HL-60 (cell line): ENCODE results near the gene HK1.

Experiments
- DNase-seq, 2 experiments: peaks; one replicate each; pipeline ENCODE4 v3.0.0-alpha.2; 2010 to 2020; ENCODE audit warnings: low read depth in 1 of 2, low spot score in 1 of 2
- H3K27ac ChIP-seq: fragments of 250-450 bp; sonication (Bioruptor Pico); replicated peaks from 2 replicates; pipeline ENCODE4 v1.5.1; 2020; ENCODE audit warnings: mild to moderate bottlenecking, moderate library complexity
- H3K27me3 ChIP-seq: fragments of 250-450 bp; sonication (Bioruptor Pico); 2 replicates; pipeline ENCODE4 v1.5.1; 2021; ENCODE audit warnings: mild to moderate bottlenecking, moderate library complexity; ENCODE audit not compliant: insufficient read depth, poor library complexity, severe bottlenecking
- H3K4me3 ChIP-seq: replicated peaks from 2 replicates; pipeline ENCODE4 v1.5.1; 2011; ENCODE audit warnings: mild to moderate bottlenecking, control low read depth, low read length; ENCODE audit not compliant: insufficient read depth
- CTCF ChIP-seq: IDR thresholded peaks from one replicate; pipeline ENCODE4 v1.5.1; 2011; ENCODE audit warnings: low read length, control low read depth, inconsistent platforms; ENCODE audit not compliant: insufficient read depth
- GABPA ChIP-seq: IDR thresholded peaks from 2 replicates; pipeline ENCODE4 v1.6.1; 2012; ENCODE audit warnings: low read depth
- POLR2AphosphoS5 ChIP-seq: IDR thresholded peaks from 2 replicates; pipeline ENCODE4 v1.6.1; 2012; ENCODE audit warnings: low read depth
- REST ChIP-seq: IDR thresholded peaks from 2 replicates; pipeline ENCODE4 v1.6.1; 2012; ENCODE audit warnings: low read depth; ENCODE audit not compliant: insufficient replicate concordance
- SPI1 ChIP-seq: IDR thresholded peaks from 2 replicates; pipeline ENCODE4 v1.6.1; 2012; ENCODE audit warnings: low read depth, mild to moderate bottlenecking, borderline replicate concordance

HK1 gene

GRCh38 chr10:69412232-69412790 is 134.0 kb downstream of the HK1 start:
- no peak for TF ChIP-seq SPI1
- no peak for TF ChIP-seq CTCF
- no peak for TF ChIP-seq GABPA
- TF ChIP-seq REST, result no peak
- no peak for TF ChIP-seq POLR2AphosphoS5
- DNase-seq, result no peak
- H3K27ac ChIP-seq, result no peak overlapping the region
- no peaks in the 10 kb centered on the region for H3K27me3 ChIP-seq
- no peak overlapping the region for H3K4me3 ChIP-seq

- Histone ChIP-seq H3K4me3 (no peak overlapping the region), H3K27me3 (no peaks in the 10 kb centered on the region), H3K27ac (no peak overlapping the region)
- DNase-seq, result peak in 1 of 2 experiments; percentile 30
- TF ChIP-seq CTCF (peak; percentile 26), GABPA (no peak)
Measured at GRCh38 chr10:69413221-69413865, 135.0 kb downstream of the HK1 start.

GRCh38 chr10:69414036-69415018 is 136.0 kb downstream of the HK1 start:
- no peak for DNase-seq
- H3K27me3 ChIP-seq, result no peaks in the 10 kb centered on the region
- no peak overlapping the region for H3K4me3 ChIP-seq
- TF ChIP-seq GABPA, result no peak
- TF ChIP-seq POLR2AphosphoS5, result no peak
- TF ChIP-seq CTCF, result no peak
- no peak for TF ChIP-seq REST
- no peak overlapping the region for H3K27ac ChIP-seq
